GM18507 (cell line): Measurements from ENCODE around the gene SSR4.
"Not testable (repeated sequence)": the region's sequence is repeated elsewhere in the genome, so short reads cannot be mapped to it uniquely, and the experiment has no call there.

ENCODE experiments used
- DNase-seq: peaks from one replicate; pipeline ENCODE4 v3.0.0; 2011; ENCODE audit warnings: low read depth; ENCODE audit not compliant: insufficient read length; ENCODE audit errors: extremely low spot score
- FAIRE-seq: peaks from 2 replicates; lab custom pipeline; 2011; peaks lifted over from hg19 to GRCh38; lab: Jason Lieb, UNC

SSR4 gene

GRCh38 chrX:153800746-153801145 lies 6.3 kb downstream of the SSR4 start:
- no peak for FAIRE-seq
- no peak for DNase-seq

GRCh38 chrX:153801669-153802068 lies 7.2 kb downstream of the SSR4 start:
- no peak for FAIRE-seq
- DNase-seq, result no peak

GRCh38 chrX:153802513-153803045 lies 8.1 kb downstream of the SSR4 start:
- no peak for FAIRE-seq
- no peak for DNase-seq

DNA sequence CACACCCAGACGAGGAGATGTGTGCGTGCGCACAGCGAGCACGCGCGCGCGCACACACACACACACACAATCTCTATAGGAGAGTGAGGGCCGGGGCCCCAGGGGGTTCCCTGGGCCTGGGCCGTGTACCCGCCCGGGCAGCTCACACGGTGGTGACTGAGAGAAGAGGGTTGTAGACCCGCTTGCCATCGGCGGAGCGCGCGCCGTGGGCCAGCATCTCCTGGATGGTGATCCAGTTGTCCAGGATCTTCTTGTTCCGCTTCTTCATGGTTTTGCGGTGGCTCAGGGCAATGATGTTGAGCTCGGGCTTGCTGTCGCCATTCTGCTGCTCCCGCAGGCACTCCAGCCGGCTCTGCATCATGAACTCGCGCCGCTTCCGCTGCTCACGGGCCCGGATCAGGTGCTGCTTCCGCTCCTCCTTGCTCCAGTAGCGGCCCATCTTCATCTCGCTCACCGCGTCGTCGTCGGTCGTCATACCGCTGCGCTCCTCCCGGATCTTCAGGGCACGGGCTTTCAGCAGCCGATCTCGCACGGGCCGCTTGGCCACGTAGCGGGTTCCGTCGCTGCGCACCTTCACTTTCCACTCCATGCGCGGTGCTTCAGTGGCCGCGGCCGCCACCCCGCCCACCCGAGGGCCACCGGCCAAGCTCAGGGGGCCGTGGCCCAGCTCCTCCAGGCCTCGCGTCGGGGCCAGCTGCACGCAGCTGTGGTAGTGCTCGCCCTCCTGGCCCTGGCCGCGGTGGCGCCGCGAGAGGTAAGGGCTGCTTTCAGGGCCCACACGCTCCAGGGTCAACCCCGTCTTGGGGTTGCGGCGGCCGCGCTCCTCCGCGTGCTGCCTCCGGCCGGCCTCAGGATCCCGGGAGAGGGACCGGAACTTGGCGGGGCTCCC lies 9.0 kb downstream of the SSR4 start:
- no peak for DNase-seq
- no peak for FAIRE-seq

GRCh38 chrX:153804100-153804595 lies 9.7 kb downstream of the SSR4 start:
- no peak for DNase-seq
- no peak for FAIRE-seq

- no peak for DNase-seq
- no peak for FAIRE-seq
Measured at GRCh38 chrX:153804621-153805020, 10.2 kb downstream of the SSR4 start.

DNA sequence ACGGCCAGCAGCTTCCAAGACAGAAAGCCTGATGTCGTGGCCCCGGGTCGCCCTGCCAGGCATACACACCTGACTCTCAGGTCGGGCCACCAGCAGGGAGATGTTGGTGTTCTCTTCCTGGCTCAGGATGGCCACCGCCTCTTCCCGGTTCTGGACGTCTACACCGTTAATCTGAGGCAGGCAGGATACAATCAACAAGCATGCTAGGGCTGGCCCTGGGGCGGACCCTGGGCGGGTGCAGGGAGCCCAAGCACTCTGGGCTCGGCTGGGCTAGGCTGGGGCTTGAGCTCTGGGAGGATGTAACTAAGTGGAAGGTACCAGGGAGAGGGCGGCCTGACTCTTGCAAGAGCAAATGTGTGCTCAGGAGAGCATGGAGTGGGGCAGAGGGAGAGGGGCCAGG lies 11.0 kb downstream of the SSR4 start:
- FAIRE-seq (no peak), DNase-seq (no peak)

DNA sequence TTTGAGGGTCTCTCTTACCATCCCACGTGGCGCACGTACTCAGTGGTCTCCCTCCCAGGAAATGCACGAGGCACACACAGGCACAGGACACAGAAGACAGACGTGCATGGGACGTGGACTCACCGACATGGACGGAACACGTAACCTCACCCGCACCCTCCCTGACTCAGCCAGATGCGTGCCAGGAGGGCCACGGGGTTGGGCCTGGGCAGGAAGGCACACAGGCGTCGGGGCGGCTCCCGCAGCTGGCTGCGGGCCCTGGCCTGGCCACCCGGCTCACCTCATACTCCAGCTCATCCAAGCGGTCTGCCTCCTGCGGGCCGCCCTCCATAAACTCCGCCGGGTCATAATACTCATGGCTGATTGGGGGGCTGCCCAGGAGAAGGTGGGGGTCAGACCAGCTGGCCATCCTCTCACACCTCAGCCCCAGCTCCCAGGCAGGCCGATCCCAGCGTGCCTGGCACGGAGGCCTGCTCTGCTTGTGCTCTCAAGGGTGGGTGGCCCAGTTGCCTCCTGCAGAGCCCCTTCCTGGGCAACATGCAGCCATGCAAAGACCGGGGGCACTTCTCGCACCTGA lies 12.6 kb downstream of the SSR4 start:
- DNase-seq (no peak), FAIRE-seq (no peak)

- FAIRE-seq, result no peak
Measured at GRCh38 chrX:153807976-153808375, 13.5 kb downstream of the SSR4 start.

GRCh38 chrX:153812220-153812619 lies 17.8 kb downstream of the SSR4 start:
- DNase-seq (no peak), FAIRE-seq (no peak)

More at GRCh38 chrX:153807976-153808375, 13.5 kb downstream of the SSR4 start:
- no peak for DNase-seq

DNA sequence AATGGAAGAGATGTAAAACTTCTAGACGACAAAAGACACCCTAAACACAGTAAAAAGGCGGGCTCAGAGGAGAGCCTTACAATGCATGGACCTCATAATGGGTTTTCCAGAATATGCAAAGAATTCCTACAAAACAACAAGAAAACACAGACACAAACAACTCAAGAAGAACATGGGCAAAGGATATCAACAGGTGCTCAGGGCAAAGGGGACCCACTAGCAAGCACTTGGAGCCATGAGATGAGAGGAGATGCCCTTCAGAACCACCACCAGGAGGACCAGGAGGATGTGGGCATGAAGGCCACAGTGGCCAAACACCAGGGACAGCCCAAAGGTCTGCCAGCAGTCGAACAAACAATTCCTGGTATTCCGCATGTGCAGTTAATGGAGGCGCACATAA lies 18.7 kb downstream of the SSR4 start:
- DNase-seq (no peak), FAIRE-seq (no peak)

DNA sequence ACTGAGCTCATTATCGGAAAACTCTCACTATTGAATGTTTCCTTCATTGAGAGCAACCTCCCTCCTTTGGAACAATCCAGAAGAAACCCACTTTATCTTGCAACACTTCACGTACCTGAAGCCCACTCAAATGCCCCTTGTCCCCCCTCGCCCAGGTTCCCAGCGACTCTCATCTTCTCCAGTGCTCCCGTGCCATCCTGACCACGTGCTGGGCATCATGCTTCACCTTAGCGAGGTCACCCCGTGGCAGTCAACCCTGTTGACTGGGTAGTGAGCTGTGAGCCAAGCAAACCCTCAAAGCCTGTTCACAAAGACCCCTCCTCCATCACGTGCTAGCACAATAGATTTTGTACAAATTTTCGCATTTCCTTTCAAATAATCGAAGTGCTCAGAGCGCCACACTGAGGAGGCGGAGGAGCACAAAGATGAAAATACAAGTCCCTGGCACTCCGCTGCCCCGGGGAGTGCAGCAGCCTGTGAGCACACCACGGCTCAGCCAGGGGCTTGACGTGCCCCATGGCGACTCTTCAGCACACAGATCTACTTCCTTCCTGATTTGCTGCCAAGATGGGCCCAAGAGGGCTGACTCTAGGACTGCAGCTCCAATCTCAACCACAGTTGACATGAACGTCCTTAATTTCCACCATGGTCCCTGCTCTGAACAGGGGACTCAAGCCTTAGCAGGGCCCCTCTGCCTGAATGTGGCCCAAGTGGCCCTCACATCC lies 20.3 kb downstream of the SSR4 start:
- FAIRE-seq (peak; percentile 60), DNase-seq (no peak)

DNA sequence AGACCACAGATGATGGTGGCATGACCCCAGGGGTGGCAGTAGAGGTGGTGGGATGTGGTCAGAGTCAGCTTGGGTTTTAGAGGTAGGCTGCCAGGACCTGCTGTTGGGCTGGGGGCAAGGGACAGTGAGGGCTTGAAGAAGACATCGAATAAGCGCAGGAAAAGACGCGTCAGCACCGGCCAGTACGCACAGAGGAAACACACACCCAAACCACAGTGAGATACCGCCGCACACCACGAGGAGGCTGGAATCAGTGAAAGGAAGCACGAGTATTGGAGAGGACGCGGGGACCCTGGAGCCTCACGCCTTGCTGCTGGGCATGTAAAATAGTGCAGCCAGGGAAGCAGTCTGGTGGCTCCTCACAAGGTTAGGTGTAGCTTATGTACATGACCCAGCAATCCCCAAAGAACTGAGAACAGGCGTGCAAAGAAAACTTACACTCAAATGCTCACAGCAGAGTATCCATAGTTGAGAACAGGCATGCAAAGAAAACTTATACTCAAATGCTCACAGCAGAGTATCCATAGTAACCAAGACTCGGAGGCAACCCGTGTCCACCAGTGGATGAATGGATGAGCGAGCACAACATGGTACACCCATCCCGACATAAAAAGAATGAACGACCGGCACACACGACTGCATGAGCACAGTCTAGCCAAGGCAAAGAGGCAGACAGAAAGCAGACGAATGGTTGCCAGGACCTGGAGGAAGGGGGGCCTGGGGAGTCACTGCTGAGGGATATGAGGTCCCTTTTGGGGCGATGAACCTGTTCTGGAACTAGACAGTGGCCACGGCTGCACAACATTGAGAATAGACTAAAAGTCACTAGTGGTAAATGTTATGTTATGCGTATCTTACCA lies 22.6 kb downstream of the SSR4 start:
- DNase-seq (no peak), FAIRE-seq (no peak)

DNA sequence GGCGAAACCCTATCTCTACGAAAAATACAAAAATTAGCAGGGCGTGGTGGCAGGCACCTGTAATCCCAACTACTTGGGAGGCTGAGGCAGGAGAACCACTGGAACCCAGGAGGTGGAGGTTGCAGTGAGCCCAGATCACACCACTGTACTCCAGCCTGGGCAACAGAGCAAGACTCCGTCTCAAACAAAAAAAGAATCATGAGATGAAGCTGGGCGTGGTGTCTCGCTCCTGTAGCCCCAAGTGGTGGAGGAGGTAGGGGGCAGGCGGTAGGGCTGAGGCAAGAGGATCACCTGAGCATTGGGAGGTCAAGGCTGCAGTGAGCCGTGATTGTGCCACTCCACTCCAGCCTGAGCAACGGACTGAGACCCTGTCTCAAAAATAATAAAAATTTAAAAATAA lies 23.6 kb downstream of the SSR4 start:
- not testable (repeated sequence) for DNase-seq, FAIRE-seq

- DNase-seq (peak; percentile 14), FAIRE-seq (no peak)
Measured at GRCh38 chrX:153818571-153819383, 24.3 kb downstream of the SSR4 start.

- no peak for FAIRE-seq
- no peak for DNase-seq
Measured at GRCh38 chrX:153819384-153820040, 25.0 kb downstream of the SSR4 start.

GRCh38 chrX:153820601-153821000 lies 26.1 kb downstream of the SSR4 start:
- FAIRE-seq, result no peak
- no peak for DNase-seq

- FAIRE-seq (no peak), DNase-seq (no peak)
Measured at GRCh38 chrX:153821066-153821465, 26.6 kb downstream of the SSR4 start.
